Tibial nerve (tissue), 4 donors: Measurements from ENCODE around the gene CAPZA2.

Source experiments
- CTCF ChIP-seq, 5 experiments: fragments of 200-600 bp in 3 of 5; fragments of 450-650 bp in 2 of 5; sonication (generic) in 3 of 5; IDR thresholded peaks; one replicate each; pipeline ENCODE4 v1.5.1; 2016 to 2019; ENCODE audit warnings: antibody characterized with exemption in 5 of 5, mild to moderate bottlenecking in 3 of 5, moderate library complexity in 2 of 5
- EP300 ChIP-seq, 2 donors: sonication (generic); formaldehyde crosslinking; IDR thresholded peaks; one replicate each; pipeline ENCODE4 v1.6.1; 2017; ENCODE audit warnings: antibody characterized with exemption in 2 of 2, mild to moderate bottlenecking in 1 of 2
- POLR2A ChIP-seq, 2 donors: fragments of 450-650 bp; IDR thresholded peaks; one replicate each; pipeline ENCODE4 v1.6.1; 2017; ENCODE audit warnings: antibody characterized with exemption in 2 of 2, mild to moderate bottlenecking in 2 of 2, moderate library complexity in 2 of 2

GRCh38 chr7:116828281-116828680 lies 34.1 kb upstream of the CAPZA2 start:
- TF ChIP-seq CTCF (IDR thresholded peaks at IDR 0.05) (no peak), EP300 (IDR thresholded peaks at IDR 0.05) (no peak), POLR2A (IDR thresholded peaks at IDR 0.05) (no peak)
